SK-N-MC (cell line): ENCODE results near the gene BCL3.

Experiments
- DNase-seq: peaks from one replicate; pipeline ENCODE4 v3.0.0-alpha.2; 2011; ENCODE audit warnings: low read depth, low spot score
- H3K27ac ChIP-seq: fragments of 200-600 bp; sonication (generic); 2 replicates; pipeline ENCODE4 v1.5.1; 2016; ENCODE audit warnings: mixed run types
- H3K36me3 ChIP-seq: fragments of 200-600 bp; sonication (generic); 2 replicates; pipeline ENCODE4 v1.6.1; 2017; ENCODE audit warnings: antibody characterized with exemption, low read length, mixed read lengths; ENCODE audit not compliant: insufficient read depth
- H3K4me3 ChIP-seq: fragments of 200-600 bp; sonication (generic); 2 replicates; pipeline ENCODE4 v1.5.1; 2016
- H3K9ac ChIP-seq: fragments of 200-600 bp; sonication (generic); 2 replicates; pipeline ENCODE4 v1.8.0; 2017; ENCODE audit warnings: mixed run types, mixed read lengths; ENCODE audit not compliant: insufficient read length
- H3K9me3 ChIP-seq: fragments of 200-600 bp; sonication (generic); 2 replicates; pipeline ENCODE4 v1.6.1; 2017; ENCODE audit warnings: low read depth, mild to moderate bottlenecking, antibody characterized with exemption, low read length, moderate library complexity, mixed read lengths
- EZH2 ChIP-seq: fragments of 200-600 bp; sonication (generic); IDR thresholded peaks from one replicate; pipeline ENCODE4 v1.6.1; 2017; ENCODE audit warnings: antibody characterized with exemption
- FOXP2 ChIP-seq: optimal IDR thresholded peaks from 2 replicates; pipeline ENCODE3; 2011; ENCODE audit warnings: mild to moderate bottlenecking, moderate library complexity; ENCODE audit not compliant: insufficient read depth; ENCODE audit errors: extremely low read length, control extremely low read depth
- POLR2AphosphoS5 ChIP-seq: IDR thresholded peaks from 2 replicates; pipeline ENCODE4 v1.6.1; 2012; ENCODE audit warnings: mild to moderate bottlenecking, low read depth, low read length, borderline replicate concordance

BCL3 gene

DNA sequence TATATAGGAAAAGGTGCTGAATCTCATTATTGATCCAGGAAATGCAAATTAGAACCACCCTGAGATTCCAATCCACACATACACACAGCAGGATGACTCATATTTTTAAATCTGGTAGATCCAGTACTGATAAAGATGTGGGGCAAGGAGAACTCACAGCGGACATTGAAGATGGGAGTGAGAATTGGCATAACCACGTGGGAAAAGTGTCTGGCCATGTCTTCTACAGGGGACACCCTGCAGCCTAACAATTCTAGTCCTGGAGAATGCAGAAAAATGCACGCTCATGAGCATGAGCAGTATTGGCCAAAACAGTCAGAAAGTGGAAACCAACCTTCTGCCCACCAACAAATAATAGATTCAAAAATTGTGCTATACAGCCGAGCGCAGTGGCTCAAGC lies 13.5 kb upstream of the BCL3 start:
- Histone ChIP-seq H3K9ac (no peak overlapping the region), H3K9me3 (no peaks in the 10 kb centered on the region), H3K36me3 (no peaks in the 10 kb centered on the region), H3K27ac (no peak overlapping the region), H3K4me3 (no peak overlapping the region)
- no peak for DNase-seq
- TF ChIP-seq EZH2 (no peak), FOXP2 (no peak), POLR2AphosphoS5 (no peak)

DNA sequence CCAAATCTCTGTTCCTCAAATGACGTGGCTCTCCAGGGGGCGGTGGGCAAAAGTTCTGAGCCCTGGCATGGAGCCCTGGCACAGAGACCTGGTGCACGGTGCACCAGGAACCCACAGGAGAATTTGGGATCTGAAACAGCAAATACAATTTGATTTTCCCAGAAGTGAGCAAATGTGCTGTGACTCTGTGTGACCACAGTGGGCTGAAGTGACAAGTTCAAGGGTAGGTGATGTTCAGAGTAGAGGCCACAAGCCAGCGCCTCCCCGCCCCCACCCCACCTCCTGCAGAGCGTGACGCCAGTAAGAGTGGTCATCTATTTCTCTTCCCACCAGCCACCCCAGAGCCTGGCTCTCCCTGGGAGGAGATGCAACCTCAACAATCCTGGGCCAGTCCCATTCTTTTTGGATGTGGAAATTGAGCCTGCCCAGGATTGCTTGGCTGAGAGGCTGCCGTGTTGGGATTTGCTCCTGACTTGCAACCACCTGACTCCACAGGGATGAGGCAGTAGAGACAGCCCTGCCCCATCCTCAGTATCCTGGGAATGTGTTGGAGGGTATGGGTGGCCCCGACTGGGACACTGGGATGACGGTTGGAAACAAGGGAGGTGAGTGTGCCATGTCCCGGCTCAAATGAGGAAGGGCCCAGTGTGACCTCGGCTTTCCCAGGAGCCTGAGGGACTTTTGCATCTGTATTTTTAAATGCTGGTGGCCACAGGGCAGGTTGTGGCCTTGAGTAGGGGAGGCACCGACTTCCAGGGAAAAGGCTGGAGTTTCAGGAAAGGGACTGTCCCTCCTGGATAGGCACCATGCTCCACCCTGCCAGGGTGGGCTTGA lies 11.1 kb upstream of the BCL3 start:
- Histone ChIP-seq H3K27ac (no peak overlapping the region), H3K9ac (no peak overlapping the region), H3K4me3 (no peak overlapping the region), H3K36me3 (no peaks in the 10 kb centered on the region), H3K9me3 (no peaks in the 10 kb centered on the region)
- DNase-seq: no peak
- TF ChIP-seq POLR2AphosphoS5 (no peak), FOXP2 (no peak), EZH2 (no peak)

DNA sequence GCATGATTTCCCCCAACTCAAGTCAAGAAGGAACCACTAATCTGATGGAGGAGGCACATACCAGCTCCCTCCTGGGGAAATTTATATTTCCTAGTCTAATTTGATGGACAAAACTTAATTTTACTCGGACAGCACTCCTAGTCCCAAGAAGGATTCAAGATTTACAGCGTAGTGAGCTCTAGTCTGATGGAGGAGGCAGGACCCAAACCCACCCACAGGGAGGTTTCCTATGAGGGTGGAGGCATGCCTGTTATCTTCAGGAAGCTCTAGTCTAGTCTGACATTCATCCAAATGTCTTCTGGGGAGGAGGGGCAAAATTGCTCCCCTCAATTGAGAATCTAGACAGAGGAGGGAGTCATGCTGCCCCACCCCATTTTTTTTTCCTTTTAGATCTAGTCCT lies 10.4 kb upstream of the BCL3 start:
- Histone ChIP-seq H3K9ac (no peak overlapping the region), H3K9me3 (no peaks in the 10 kb centered on the region), H3K27ac (no peak overlapping the region), H3K36me3 (no peaks in the 10 kb centered on the region), H3K4me3 (no peak overlapping the region)
- TF ChIP-seq POLR2AphosphoS5 (no peak), EZH2 (no peak), FOXP2 (no peak)
- no peak for DNase-seq

DNA sequence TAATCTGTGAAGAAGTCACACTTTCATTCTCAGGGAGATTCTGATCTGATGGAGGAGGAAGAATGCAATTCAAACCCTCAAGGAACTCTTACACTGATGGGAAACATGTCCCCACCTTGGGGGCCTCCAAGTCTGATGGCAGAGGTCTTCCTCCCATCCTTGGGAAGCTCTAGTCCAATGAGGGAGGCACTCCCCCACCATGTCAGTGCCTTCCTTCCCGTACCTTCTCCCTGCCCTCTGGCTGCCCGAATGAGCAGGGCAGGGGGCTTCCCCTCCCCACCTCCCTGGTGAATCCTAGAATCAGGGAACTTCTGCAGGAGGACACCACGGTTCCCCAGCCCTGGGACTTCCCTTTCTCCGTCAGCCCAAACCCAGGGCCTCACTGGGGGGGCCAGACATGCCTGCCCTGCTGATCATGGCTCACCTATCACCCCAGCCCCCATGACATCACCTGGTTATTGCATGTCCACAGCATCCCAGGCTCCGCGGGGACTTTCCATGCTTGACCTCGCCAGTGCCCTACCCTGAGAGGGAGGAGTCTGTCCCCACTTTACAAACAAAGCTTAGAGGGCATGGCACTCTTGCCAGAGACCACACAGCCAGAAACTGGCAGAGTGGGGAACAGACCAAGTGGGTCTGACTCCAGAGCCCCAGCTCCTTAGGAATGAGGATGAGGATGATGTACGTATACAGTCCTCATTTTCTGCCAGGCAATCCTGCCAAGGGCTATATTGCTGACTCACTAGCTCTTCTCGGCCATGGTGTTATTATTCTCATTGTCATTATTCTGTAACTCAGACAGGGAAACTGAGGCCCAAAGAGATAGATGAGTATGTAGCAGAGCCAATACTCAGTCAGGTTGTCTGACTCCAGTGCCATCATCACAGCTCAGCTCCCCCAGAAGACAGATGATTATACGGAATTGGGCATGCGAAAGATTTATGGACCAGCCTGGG lies 9.6 kb upstream of the BCL3 start:
- TF ChIP-seq FOXP2: no peak
- TF ChIP-seq POLR2AphosphoS5: no peak
- Histone ChIP-seq H3K27ac (no peak overlapping the region), H3K9me3 (no peaks in the 10 kb centered on the region), H3K4me3 (no peak overlapping the region), H3K9ac (no peak overlapping the region), H3K36me3 (no peaks in the 10 kb centered on the region)
- no peak for DNase-seq

DNA sequence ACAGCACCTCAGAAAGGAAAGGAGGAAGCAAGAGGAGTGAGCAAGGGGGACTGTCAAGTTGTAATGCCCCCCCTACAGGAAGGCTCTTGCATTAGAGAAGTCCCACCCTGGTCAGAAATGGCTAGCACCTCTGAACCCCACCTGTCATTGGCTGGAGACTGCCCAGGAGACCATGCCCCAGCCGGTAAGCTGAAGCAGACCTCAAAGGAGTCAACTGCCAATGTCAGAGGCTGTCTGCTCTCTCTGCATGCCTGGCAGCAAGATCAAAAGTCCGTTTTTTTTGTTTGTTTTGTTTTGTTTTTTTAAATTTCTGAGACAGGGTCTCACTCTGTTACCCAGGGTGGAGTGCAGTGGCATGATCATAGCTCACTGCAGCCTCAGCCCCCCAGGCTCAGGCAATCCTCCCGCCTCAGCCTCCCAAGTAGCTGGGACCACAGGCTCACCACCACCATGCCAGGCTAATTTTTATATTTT lies 8.1 kb upstream of the BCL3 start:
- no peak for DNase-seq
- TF ChIP-seq FOXP2 (no peak), EZH2 (no peak), POLR2AphosphoS5 (no peak)
- Histone ChIP-seq H3K4me3 (no peak overlapping the region), H3K9ac (no peak overlapping the region), H3K36me3 (no peaks in the 10 kb centered on the region), H3K9me3 (no peaks in the 10 kb centered on the region), H3K27ac (no peak overlapping the region)

DNA sequence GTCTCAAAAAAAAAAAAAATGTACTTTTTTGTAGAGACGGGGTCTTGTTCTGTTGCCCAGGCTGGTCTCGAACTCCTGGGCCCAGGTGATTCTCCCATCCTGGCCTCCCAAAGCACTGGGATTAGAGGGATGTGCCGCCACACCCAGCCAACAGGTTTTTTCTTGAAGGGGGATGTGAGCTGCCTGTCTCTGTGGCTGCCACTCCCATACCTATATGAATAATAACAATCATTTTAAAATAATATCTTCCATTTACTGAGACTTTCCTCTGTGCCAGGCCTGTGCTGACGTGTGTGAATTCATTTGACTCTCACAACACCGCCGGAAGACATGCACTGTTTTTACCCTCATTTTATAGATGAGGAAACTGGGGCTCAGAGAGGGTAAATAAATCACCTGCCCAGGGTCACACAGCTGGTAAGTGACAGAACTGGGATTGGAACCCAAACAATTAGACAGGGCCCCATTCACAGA lies 7.2 kb upstream of the BCL3 start:
- Histone ChIP-seq H3K9me3 (no peaks in the 10 kb centered on the region), H3K36me3 (no peaks in the 10 kb centered on the region), H3K4me3 (no peak overlapping the region), H3K27ac (peak overlapping the region; percentile 48; the same call in 1 of the 2 replicates), H3K9ac (no peak overlapping the region)
- TF ChIP-seq POLR2AphosphoS5: no peak
- no peak for TF ChIP-seq FOXP2
- TF ChIP-seq EZH2: no peak
- DNase-seq: no peak

DNA sequence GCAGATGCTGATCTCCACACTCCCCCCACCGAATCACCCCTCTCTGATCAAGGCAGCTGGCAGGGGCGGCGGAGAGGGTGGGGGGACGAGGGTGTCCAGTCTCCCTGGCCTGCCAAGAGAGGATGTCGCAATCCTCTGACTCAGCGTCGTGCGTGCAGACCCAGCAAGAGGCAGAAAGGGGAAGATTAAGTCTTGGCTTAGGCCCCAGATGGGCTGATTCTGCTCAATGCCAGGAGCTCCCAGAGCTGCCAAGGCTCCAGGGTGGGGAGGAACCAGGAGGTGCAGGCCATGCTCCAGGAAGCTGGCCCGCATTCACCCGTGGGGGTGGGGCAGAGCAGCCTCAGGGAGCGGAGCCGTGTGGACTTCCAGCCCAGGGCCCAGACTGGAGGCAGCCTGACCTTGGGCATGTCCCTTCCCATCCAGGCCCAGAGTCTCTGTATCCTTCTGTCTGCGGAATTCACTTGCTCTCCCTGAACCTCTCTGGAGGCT lies 6.6 kb upstream of the BCL3 start:
- DNase-seq: no peak
- Histone ChIP-seq H3K9me3 (no peaks in the 10 kb centered on the region), H3K27ac (peak overlapping the region; percentile 95), H3K36me3 (no peaks in the 10 kb centered on the region), H3K9ac (peak overlapping the region; percentile 37), H3K4me3 (peak overlapping the region; percentile 49)
- TF ChIP-seq POLR2AphosphoS5 (peak; percentile 51), FOXP2 (no peak), EZH2 (no peak)
